Stimulated activated CD4-positive, alpha-beta T cell treated with anti-CD3 and anti-CD28 coated beads, TNF-alpha, amount 100 ng/mL, for 4 hours (primary cell): Measurements from ENCODE around the gene ANGPT4.

Source experiments
- DNase-seq, 3 experiments: peaks; one replicate each; pipeline ENCODE4 v3.0.0-alpha.2; 2020; ENCODE audit warnings: low read depth in 3 of 3

The ANGPT4 gene

GRCh38 chr20:825710-826421 is 90.3 kb downstream of the ANGPT4 start:
- no peak for DNase-seq

- DNase-seq = no peak
These were observed 91.2 kb downstream of the ANGPT4 start for GRCh38 chr20:824916-825315.

GRCh38 chr20:824490-824889 is 91.6 kb downstream of the ANGPT4 start:
- no peak for DNase-seq

- DNase-seq = no peak
These were observed 92.6 kb downstream of the ANGPT4 start for GRCh38 chr20:823574-823902.

- no peak for DNase-seq
These were observed 93.2 kb downstream of the ANGPT4 start for GRCh38 chr20:822651-823573.

- no peak for DNase-seq
These were observed 94.4 kb downstream of the ANGPT4 start for GRCh38 chr20:821731-822065.

- no peak for DNase-seq
These were observed 94.9 kb downstream of the ANGPT4 start for GRCh38 chr20:821046-821730.

- no peak for DNase-seq
These were observed 95.7 kb downstream of the ANGPT4 start for GRCh38 chr20:820323-820953.
